Right ventricle myocardium superior (tissue), 1 donor: ENCODE results near the gene RNF152. TPM values are rescaled to one million over a fixed set of nuclear protein-coding genes. Genes with fewer than 3 reads are reported as not detected.
"Not testable (repeated sequence)": the region's sequence is repeated elsewhere in the genome, so short reads cannot be mapped to it uniquely, and the experiment has no call there.

Experiments
- ATAC-seq: fragments of 200-7000 bp; cut with Tn5 transposase; one replicate; pipeline ENCODE4 v1.9.1; 2020; ENCODE audit warnings: mild to moderate bottlenecking; ENCODE audit not compliant: poor library complexity
- DNase-seq: peaks from one replicate; pipeline ENCODE4 v3.0.0-alpha.2; 2020
- intact Hi-C: fragments of 100-400 bp; cut with DNase I; formaldehyde crosslinking; loops from one replicate; pipeline ENCODE4 v1.11.2; 2022
- total RNA-seq: library from RNA; stranded (reverse); fragmentation: NEBNext Ultra II Directional; extraction: Animal tissue kit (Norgen Biotek cat#: 25700); gene quantifications from one replicate; pipeline ENCODE4 v1.2.1, GENCODE V29; 2021
- donor health status: DM: no; HTN: yes; CAD: no; lungs with severe emphysema.

RNF152 gene
- total RNA-seq, 1 donor from 2014 or later: 11.4 TPM

DNA sequence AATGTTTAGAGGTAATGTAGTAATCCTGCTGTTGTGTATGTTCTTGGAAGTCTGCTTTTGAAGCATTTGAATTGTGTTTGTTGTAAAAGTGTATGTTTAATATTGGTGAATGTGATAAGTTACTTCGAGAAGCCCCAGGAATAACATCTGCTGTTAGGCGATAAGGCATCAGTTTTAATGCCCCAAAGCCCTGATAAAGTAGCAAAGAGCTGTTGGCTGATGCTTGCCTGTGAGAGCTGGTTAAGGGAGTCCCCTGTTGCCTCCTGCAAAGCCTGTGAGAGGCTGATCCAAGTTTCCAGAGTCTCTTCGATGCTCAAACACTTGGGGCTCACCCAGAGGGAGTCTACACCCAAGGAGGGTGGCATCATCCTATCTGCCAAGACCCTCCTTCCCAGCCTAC is 110.3 kb downstream of the RNF152 start:
- DNase-seq: no peak
- no peak for ATAC-seq
- intact Hi-C loops: no loop called here

DNA sequence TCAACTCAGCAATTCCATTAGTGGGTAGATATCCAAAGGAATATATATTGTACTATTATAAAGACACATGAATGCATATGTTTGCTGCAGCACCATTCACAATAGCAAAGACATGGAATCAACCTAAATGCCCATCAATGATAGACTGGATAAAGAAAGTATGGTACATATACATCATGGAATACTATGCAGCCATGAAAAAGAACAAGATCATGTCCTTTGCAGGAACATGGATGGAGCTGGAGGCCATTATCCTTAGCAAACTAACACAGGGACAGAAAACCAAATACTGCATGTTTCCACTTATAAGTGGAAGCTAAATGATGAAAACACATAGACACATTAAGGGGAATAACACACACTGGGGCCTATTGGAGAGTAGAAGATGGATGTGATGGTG is 116.6 kb downstream of the RNF152 start:
- ATAC-seq, intact Hi-C loops, DNase-seq: not testable (repeated sequence)

DNA sequence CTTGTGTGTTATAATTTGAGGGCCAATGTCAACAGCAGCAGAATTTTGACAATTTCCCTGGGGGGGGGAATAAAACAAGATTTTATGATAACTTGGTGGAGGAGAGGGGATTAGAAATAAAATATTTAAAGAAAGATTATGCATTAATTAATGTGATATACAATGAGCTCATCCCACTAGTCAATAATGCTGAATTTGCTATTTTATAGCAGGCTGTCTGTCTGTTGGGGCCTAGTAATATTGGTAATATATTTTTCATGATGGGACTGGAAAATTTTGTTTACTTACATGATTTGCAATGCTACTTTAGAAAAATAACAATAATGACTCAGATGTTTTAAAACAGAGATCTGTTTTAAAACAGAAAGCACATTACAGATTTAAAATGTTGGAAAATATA is 118.0 kb downstream of the RNF152 start:
- ATAC-seq (no peak), DNase-seq (no peak)
- intact Hi-C loops: no loop called here

DNA sequence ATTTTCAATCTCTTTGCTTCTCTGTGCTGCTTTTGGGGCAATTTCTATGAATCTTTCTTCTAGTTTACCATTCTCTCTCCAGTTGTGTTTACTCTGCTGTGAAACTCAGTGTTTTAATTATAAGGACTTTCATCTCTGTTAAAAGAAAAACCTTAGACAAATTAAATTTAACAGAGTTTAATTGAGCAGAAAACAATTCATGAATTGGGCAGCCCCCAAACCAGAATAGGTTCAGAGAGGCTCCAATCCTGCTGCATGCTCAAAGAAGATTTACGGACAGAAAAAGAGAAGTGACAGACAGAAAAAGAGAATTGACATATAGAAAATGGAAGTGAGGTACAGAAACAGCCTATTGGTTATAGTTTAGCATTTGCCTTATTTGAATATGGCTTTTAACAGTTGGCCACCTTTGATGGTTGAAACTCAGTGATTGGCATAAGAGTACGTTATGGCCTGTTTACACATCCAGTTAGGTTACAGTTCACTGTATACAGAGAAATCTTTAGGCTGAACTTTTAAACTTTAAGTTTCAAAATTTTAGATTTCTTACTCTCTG is 120.4 kb downstream of the RNF152 start:
- intact Hi-C loops: no loop called here
- DNase-seq (no peak), ATAC-seq (no peak)

DNA sequence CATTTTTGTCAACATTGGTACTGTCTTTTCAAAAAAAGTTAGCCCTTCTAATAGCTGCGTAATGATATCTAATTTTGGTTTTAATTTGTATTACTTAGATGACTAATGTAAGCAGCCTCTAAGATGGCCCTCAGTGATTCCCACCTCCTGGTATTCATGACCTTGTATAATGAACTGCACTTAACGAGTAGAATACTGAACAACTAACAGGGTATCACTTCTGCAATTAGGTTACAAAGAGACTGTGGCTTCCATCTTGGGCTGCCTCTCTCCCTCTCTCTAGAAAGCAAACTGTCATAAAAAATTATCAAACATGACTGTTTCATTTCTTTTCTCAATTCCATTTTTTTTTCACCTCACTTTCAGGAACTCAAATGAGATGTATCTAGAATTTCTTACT is 120.9 kb downstream of the RNF152 start:
- DNase-seq (no peak), ATAC-seq (no peak)
- intact Hi-C loops: no loop called here

DNA sequence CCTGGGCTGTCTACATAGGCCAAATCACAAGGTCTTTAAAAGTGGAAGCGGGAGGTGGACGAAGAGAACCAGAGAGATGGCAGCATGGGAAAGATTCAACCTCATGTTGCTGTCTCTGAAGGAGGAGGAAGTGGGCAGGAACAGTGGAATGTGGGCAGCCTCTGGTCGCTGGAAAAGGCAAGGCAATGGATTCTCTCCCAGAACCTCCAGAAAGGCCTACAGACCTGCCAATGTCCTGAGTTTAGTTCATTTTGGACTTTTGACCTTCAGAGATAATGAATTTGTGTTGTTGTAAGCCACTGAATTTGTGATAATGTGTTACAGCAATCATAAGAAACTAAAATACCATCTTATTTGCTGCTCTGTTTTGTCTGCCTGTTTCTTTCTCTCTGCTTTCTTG is 122.5 kb downstream of the RNF152 start:
- ATAC-seq (no peak), DNase-seq (no peak)
- intact Hi-C loops: no loop called here

DNA sequence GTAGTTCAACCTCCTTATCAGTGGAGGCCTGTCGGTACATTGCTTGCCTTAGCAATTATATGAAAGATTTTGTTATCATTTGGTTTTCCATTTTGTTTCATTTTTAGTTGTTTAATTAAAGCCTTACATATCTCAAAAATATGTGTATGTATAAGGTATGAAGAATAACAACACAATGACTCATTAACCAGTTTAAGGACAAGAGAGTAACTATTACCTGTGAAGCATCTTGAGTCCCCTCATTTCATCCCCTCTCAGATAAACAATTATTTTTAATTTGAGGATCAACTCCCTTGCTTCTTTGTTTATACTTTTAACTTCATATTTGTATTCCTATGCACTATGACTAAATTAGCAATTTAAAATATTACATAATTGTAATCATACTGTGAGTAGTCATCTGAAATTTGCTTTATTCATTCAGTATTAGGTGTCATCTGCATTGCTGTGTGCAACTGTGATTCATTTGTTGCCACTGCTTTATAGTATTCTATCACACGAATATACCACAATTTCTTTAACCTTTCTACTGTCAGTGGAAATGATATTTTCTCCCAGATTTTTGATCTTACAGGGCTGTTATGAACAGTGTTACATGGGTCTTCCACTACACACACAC is 126.4 kb downstream of the RNF152 start:
- ATAC-seq: no peak
- intact Hi-C loops: no loop called here

DNA sequence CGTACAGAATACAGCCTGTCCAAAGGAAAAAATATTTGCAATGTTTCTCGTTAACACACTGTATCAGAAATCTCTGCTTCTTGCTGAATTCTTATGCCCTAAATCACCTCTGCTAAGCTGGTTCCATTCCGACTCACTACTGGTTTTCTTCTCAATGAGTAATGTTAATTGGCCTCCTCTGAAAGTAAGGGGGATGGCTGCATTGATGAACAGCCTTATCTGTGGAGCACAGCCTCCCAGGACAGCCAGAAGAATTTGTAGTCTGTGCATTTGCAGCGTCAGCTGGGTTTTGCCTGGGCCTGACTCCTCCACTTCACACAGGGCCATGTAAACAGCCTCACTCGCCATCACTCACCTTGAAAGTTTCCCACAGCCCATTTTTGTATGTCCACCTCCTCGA is 127.7 kb downstream of the RNF152 start:
- ATAC-seq: no peak
- no peak for DNase-seq
- intact Hi-C loops: no loop called here

More for the DNA sequence above, 126.4 kb downstream of the RNF152 start:
- DNase-seq: no peak

DNA sequence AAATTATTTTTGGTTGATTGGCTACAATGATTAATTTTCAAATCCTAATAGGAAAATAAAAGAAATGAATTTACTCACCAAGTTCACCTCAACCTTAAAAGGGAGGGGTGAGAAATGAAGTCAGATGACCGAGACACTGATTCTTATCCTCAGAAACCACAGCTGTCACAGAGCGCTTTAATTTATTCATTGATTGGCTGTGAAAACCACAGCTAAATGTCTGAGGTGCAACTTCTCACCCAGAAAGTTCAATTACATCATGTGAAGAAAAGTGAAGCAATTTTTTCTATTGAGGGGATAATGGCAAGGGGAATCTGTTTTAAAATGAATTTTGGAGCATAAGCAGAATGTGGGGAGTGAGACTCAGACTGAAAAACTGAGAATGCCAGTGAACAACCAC is 128.4 kb downstream of the RNF152 start:
- DNase-seq (no peak), ATAC-seq (no peak)
- intact Hi-C loops: no loop called here

DNA sequence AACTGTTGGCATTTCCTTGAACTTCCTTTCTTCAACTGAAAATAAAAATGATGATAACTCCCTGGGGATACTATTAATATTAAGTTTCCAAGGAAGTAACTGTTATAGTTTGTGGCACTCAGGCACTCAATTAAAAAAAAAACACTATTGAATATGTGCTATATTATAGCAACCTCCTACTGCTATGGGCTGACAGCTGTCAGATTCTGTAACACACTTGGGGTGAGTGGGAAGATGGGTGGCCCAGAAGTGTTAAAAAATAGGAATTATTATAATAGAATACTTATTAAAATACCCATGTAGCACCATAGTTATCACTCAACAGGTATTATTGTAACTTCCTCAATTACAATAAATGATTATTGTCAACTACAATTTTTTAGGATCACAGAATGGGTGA is 130.9 kb downstream of the RNF152 start:
- intact Hi-C loops: no loop called here
- ATAC-seq: no peak
- DNase-seq: no peak
